CMK (cell line): ENCODE results near the gene IPO4.
A peak's percentile ranks its signal among the peaks of the same experiment; 100 is the strongest.
"Not testable (repeated sequence)": the region's sequence is repeated elsewhere in the genome, so short reads cannot be mapped to it uniquely, and the experiment has no call there.

Experiments
- DNase-seq: peaks from one replicate; pipeline ENCODE4 v3.0.0-alpha.2; 2010; ENCODE audit warnings: low read depth

Gene IPO4

GRCh38 chr14:24215495-24216344 is 27.1 kb upstream of the IPO4 start, which contains the start of gene MDP1:
Gene MDP1, minus strand, starts transcription at chr14:24216066. Its CDS starts 111 bp downstream, at chr14:24215955.
- peak; percentile 74 for DNase-seq

GRCh38 chr14:24213866-24214662 is 25.4 kb upstream of the IPO4 start:
- DNase-seq: no peak

GRCh38 chr14:24212924-24213865 is 24.6 kb upstream of the IPO4 start, which contains the start of gene CHMP4A:
Gene CHMP4A, minus strand, starts transcription at chr14:24213488. Its CDS starts 49 bp downstream, at chr14:24213439.
- peak; percentile 91 for DNase-seq

GRCh38 chr14:24211311-24211710 is 22.7 kb upstream of the IPO4 start:
- no peak for DNase-seq

GRCh38 chr14:24207625-24208024 is 19.0 kb upstream of the IPO4 start:
- DNase-seq: no peak

- DNase-seq: no peak
Observed at GRCh38 chr14:24207104-24207551, 18.5 kb upstream of the IPO4 start.

GRCh38 chr14:24206260-24207103 is 17.9 kb upstream of the IPO4 start:
- no peak for DNase-seq

GRCh38 chr14:24204163-24205146 is 15.8 kb upstream of the IPO4 start:
- no peak for DNase-seq

GRCh38 chr14:24203249-24203886 is 14.8 kb upstream of the IPO4 start:
- not testable (repeated sequence) for DNase-seq

GRCh38 chr14:24202538-24202937 is 13.9 kb upstream of the IPO4 start:
- not testable (repeated sequence) for DNase-seq

GRCh38 chr14:24198814-24199524 is 10.4 kb upstream of the IPO4 start:
- no peak for DNase-seq

- no peak for DNase-seq
Observed at GRCh38 chr14:24197056-24197450, 8.4 kb upstream of the IPO4 start.

GRCh38 chr14:24196071-24197055 is 7.7 kb upstream of the IPO4 start:
- no peak for DNase-seq

GRCh38 chr14:24195186-24196070 is 6.8 kb upstream of the IPO4 start, which contains the start of gene TM9SF1:
Gene TM9SF1, minus strand, starts transcription at chr14:24195441. Its CDS starts 422 bp downstream, at chr14:24195019.
- peak; percentile 60 for DNase-seq

- DNase-seq: no peak
Observed at GRCh38 chr14:24194873-24195185, 6.2 kb upstream of the IPO4 start.
